ENCODE measurements around the gene CSTB.

Gene CSTB

DNA sequence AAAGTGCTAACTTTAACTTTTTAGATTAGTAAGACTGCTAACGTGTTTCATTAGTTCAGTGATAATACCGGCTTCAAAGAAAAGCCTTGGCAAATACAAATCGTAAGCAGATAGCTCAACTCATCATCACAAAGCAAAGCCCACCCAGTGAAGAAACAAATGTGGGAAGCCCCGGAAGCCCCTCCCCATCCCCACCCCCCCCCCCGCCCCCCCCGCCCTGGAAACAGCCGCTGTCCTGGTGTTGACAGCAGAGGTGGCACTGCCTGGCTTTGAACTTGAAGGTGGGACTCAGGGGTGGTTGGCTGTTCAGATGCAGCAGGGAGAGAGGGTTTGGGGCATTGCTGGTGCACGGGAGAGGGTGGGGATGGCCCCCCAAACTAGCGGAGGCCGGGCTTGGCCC lies 43.0 kb downstream of the CSTB start:
- TF ChIP-seq POLR2AphosphoS5 (IDR thresholded peaks at IDR 0.05; ENCODE audit: low read depth, low read length) (no peak), FOXP2 (optimal IDR thresholded peaks at IDR 0.05; ENCODE audit: borderline replicate concordance, extremely low read depth, extremely low read length, insufficient read depth) (no peak), TAF1 (IDR thresholded peaks at IDR 0.05; ENCODE audit: borderline replicate concordance, insufficient read depth, low read length) (no peak), SIN3A (IDR thresholded peaks at IDR 0.05; ENCODE audit: borderline replicate concordance, insufficient read depth, low read length) (no peak)
- TF ChIP-seq, protein P1, sequence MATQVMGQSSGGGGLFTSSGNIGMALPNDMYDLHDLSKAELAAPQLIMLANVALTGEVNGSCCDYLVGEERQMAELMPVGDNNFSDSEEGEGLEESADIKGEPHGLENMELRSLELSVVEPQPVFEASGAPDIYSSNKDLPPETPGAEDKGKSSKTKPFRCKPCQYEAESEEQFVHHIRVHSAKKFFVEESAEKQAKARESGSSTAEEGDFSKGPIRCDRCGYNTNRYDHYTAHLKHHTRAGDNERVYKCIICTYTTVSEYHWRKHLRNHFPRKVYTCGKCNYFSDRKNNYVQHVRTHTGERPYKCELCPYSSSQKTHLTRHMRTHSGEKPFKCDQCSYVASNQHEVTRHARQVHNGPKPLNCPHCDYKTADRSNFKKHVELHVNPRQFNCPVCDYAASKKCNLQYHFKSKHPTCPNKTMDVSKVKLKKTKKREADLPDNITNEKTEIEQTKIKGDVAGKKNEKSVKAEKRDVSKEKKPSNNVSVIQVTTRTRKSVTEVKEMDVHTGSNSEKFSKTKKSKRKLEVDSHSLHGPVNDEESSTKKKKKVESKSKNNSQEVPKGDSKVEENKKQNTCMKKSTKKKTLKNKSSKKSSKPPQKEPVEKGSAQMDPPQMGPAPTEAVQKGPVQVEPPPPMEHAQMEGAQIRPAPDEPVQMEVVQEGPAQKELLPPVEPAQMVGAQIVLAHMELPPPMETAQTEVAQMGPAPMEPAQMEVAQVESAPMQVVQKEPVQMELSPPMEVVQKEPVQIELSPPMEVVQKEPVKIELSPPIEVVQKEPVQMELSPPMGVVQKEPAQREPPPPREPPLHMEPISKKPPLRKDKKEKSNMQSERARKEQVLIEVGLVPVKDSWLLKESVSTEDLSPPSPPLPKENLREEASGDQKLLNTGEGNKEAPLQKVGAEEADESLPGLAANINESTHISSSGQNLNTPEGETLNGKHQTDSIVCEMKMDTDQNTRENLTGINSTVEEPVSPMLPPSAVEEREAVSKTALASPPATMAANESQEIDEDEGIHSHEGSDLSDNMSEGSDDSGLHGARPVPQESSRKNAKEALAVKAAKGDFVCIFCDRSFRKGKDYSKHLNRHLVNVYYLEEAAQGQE (IDR thresholded peaks at IDR 0.05; ENCODE audit: insufficient read depth in 1 of 2, low read depth in 2 of 2, low read length in 2 of 2) = no peak

DNA sequence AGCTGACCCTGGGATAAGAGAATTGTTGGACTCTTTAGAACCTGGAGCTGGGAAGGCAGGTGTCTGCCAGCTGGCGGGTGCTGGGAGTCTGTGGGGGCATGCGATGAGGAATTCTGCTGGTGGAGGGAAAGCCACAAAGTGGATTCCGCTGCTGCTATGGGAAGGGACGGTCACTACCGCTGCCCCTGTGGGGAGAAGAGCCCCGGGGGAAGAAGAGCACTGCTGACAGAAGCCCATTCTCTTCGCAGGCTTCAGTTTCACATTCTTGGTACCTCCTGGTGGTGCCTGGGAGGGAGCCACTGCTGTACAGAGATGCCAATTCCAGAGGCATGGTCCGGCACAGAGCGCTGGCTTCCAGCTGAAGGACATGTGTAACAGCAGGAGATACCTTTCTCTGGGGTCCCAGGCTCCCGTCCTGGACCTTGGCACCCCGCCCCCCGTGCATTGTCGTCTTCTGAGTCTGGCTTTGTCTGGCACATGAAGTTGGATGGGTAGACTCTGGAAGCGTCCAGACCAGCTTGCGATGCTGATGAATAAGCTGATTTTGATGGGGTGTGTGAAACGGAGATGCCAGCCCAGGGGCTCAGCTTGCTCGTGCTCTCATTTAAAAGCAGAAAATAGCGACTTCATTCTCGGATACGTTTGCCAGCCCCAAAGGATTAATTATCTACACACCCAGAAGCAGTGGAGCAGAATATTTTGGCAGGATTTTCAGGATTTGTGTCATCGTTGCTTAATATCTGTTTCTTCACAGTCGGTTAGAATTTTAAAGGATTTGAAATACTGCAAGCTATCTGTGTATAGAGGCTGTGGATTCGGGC lies 44.0 kb downstream of the CSTB start:
- TF ChIP-seq TAF1 (IDR thresholded peaks at IDR 0.05; ENCODE audit: borderline replicate concordance, insufficient read depth, low read length) (no peak), POLR2AphosphoS5 (IDR thresholded peaks at IDR 0.05; ENCODE audit: low read depth, low read length) (no peak), SIN3A (IDR thresholded peaks at IDR 0.05; ENCODE audit: borderline replicate concordance, insufficient read depth, low read length) (no peak), FOXP2 (optimal IDR thresholded peaks at IDR 0.05; ENCODE audit: borderline replicate concordance, extremely low read depth, extremely low read length, insufficient read depth) (no peak)
- TF ChIP-seq, protein P1 (IDR thresholded peaks at IDR 0.05; ENCODE audit: insufficient read depth in 1 of 2, low read depth in 2 of 2, low read length in 2 of 2) = no peak

DNA sequence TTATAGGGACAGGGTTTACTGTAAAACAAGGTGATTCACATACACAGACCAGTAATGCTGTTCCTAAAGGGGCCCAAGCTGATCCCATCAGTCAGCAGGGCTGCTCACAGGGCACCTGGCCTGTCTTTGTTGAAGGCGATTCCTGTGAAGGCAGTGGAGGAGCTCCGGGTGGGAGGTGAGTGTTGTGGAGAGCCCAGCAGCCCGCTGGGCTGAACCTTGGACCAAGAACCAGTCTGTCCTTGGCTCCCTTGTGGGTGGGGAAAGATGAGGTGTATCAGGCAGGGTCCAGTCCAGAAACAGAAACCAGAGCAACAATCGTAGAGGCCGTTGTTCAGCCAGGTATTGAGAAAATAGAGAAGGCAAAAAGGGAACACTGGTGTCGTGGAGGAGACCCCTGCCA lies 44.6 kb downstream of the CSTB start:
- TF ChIP-seq TAF1 (IDR thresholded peaks at IDR 0.05; ENCODE audit: borderline replicate concordance, insufficient read depth, low read length) = no peak
- TF ChIP-seq POLR2AphosphoS5 (IDR thresholded peaks at IDR 0.05; ENCODE audit: low read depth, low read length) = no peak
- TF ChIP-seq, protein P1 (IDR thresholded peaks at IDR 0.05; ENCODE audit: insufficient read depth in 1 of 2, low read depth in 2 of 2, low read length in 2 of 2) = no peak
- no peak for TF ChIP-seq SIN3A (IDR thresholded peaks at IDR 0.05; ENCODE audit: borderline replicate concordance, insufficient read depth, low read length)
- no peak for TF ChIP-seq FOXP2 (optimal IDR thresholded peaks at IDR 0.05; ENCODE audit: borderline replicate concordance, extremely low read depth, extremely low read length, insufficient read depth)

DNA sequence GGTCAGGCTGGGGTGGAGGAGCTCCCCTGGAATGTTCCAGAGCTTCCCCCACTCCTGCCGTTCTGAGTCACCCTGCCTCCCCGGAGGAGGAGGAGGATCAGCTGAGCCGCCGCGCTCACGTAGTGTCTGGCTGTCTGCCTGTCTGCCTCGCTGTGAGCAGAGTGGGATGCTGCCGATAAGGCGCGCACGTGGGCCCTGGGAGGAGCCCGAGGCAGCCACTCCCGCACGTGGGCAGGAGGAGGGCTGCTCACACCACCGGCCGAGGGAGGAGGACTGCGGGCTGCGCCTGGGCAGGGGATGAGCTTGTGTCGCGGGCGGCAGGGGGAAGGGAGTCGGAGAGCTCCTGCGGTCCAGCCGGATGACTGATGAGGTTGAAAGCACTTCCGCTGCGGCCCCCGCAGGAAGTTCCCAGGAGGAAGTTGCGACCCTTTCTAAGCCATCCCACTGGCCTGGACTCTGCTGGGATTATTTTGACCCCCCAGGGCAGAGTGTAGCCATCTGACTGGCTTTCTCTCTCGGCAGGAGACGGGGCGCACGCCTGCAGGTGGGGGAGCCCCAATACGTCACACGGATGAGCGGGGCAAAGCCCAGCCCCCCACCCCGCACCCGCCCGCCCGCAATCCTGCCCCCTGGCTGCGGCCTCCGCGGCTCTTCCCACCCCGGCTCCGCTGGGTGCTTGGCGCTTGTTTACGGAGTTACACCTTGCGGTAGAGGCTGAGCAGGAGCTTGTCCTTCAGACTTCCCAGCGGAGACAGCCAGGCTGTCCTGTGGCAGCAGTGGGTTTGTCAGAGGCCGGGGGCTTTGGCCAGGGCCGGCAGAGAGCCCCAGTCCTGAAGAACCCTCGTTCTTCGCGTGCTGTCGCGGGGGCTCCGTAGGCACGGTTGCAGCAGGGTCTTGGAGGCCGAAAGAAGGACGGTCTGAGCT lies 47.4 kb downstream of the CSTB start:
- TF ChIP-seq FOXP2 (optimal IDR thresholded peaks at IDR 0.05; ENCODE audit: borderline replicate concordance, extremely low read depth, extremely low read length, insufficient read depth) (no peak), TAF1 (IDR thresholded peaks at IDR 0.05; ENCODE audit: borderline replicate concordance, insufficient read depth, low read length) (peak; percentile 31; the same call in 1 of the 2 replicates), POLR2AphosphoS5 (IDR thresholded peaks at IDR 0.05; ENCODE audit: low read depth, low read length) (peak; percentile 69), SIN3A (IDR thresholded peaks at IDR 0.05; ENCODE audit: borderline replicate concordance, insufficient read depth, low read length) (0 out of 2 replicates have a peak, but pooled peaks have one; percentile 27)
- TF ChIP-seq, protein P1 (IDR thresholded peaks at IDR 0.05; ENCODE audit: insufficient read depth in 1 of 2, low read depth in 2 of 2, low read length in 2 of 2) = no peak
